ENCODE results near the gene NCOA5.

GRCh38 chr20:46122071-46122470 lies 32.3 kb upstream of the NCOA5 start:
- TF ChIP-seq POLR2A (IDR thresholded peaks at IDR 0.05; ENCODE audit: low read depth, low read length) (no peak), PAX5 (IDR thresholded peaks at IDR 0.05; ENCODE audit: insufficient read depth, low read length, severe bottlenecking) (no peak), TAF1 (IDR thresholded peaks at IDR 0.05; ENCODE audit: low read depth, low read length) (no peak), POLR2AphosphoS5 (IDR thresholded peaks at IDR 0.05; ENCODE audit: low read depth, low read length) (no peak), SPI1 (IDR thresholded peaks at IDR 0.05; ENCODE audit: low read depth, low read length) (no peak), POU2F2 (IDR thresholded peaks at IDR 0.05; ENCODE audit: low read depth, low read length) (no peak)
